HL-60 (cell line): ENCODE data around the gene CHD2.

Experiments used
- GABPA ChIP-seq: IDR thresholded peaks from 2 replicates; pipeline ENCODE4 v1.6.1; 2012; ENCODE audit warnings: low read depth
- POLR2AphosphoS5 ChIP-seq: IDR thresholded peaks from 2 replicates; pipeline ENCODE4 v1.6.1; 2012; ENCODE audit warnings: low read depth
- SPI1 ChIP-seq: IDR thresholded peaks from 2 replicates; pipeline ENCODE4 v1.6.1; 2012; ENCODE audit warnings: low read depth, mild to moderate bottlenecking, borderline replicate concordance
- TF ChIP-seq, protein P1 (sequence below): IDR thresholded peaks from one replicate; pipeline ENCODE4 v1.5.1; 2011; ENCODE audit warnings: low read length, control low read depth, inconsistent platforms; ENCODE audit not compliant: insufficient read depth
- TF ChIP-seq, protein P2 (sequence below): IDR thresholded peaks from 2 replicates; pipeline ENCODE4 v1.6.1; 2012; ENCODE audit warnings: low read depth; ENCODE audit not compliant: insufficient replicate concordance

DNA sequence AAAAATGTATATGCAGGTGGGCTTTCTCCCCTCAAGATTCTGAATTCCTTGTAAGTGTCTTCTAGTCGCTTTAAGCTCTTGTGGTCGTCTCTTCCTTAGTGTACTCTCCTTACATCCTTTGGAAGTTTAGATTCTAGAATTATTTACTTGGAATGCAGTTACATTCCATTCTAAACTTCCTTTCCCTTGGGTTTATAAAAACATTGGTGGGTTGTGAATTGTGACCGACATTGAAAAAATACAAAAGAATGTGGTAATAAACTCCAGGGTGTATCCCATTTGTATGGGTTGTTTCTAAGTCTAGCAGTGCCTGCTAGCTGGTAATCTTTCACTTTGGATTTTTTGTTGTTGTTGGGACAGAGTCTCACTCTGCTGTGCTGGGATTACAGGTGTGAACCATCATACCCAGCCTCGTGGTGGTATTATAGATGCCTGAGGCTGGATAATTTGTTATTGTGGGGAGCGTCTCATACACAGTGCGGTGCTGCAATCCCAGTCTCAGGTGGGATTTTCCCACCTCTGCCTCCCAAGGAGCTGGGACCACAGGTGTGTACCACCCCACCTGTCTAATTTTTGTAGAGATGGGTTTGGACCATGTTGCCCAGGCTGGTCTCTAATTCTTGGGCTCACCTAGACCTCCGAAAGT lies 9.1 kb downstream of the CHD2 start:
- TF ChIP-seq, protein P1, sequence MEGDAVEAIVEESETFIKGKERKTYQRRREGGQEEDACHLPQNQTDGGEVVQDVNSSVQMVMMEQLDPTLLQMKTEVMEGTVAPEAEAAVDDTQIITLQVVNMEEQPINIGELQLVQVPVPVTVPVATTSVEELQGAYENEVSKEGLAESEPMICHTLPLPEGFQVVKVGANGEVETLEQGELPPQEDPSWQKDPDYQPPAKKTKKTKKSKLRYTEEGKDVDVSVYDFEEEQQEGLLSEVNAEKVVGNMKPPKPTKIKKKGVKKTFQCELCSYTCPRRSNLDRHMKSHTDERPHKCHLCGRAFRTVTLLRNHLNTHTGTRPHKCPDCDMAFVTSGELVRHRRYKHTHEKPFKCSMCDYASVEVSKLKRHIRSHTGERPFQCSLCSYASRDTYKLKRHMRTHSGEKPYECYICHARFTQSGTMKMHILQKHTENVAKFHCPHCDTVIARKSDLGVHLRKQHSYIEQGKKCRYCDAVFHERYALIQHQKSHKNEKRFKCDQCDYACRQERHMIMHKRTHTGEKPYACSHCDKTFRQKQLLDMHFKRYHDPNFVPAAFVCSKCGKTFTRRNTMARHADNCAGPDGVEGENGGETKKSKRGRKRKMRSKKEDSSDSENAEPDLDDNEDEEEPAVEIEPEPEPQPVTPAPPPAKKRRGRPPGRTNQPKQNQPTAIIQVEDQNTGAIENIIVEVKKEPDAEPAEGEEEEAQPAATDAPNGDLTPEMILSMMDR = no peak
- TF ChIP-seq POLR2AphosphoS5 (no peak), GABPA (no peak), SPI1 (no peak)
- TF ChIP-seq, protein P2, sequence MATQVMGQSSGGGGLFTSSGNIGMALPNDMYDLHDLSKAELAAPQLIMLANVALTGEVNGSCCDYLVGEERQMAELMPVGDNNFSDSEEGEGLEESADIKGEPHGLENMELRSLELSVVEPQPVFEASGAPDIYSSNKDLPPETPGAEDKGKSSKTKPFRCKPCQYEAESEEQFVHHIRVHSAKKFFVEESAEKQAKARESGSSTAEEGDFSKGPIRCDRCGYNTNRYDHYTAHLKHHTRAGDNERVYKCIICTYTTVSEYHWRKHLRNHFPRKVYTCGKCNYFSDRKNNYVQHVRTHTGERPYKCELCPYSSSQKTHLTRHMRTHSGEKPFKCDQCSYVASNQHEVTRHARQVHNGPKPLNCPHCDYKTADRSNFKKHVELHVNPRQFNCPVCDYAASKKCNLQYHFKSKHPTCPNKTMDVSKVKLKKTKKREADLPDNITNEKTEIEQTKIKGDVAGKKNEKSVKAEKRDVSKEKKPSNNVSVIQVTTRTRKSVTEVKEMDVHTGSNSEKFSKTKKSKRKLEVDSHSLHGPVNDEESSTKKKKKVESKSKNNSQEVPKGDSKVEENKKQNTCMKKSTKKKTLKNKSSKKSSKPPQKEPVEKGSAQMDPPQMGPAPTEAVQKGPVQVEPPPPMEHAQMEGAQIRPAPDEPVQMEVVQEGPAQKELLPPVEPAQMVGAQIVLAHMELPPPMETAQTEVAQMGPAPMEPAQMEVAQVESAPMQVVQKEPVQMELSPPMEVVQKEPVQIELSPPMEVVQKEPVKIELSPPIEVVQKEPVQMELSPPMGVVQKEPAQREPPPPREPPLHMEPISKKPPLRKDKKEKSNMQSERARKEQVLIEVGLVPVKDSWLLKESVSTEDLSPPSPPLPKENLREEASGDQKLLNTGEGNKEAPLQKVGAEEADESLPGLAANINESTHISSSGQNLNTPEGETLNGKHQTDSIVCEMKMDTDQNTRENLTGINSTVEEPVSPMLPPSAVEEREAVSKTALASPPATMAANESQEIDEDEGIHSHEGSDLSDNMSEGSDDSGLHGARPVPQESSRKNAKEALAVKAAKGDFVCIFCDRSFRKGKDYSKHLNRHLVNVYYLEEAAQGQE = no peak
